HuH-7.5 (cell line): ENCODE results near the gene GGACT.
"Not testable (repeated sequence)": the region's sequence is repeated elsewhere in the genome, so short reads cannot be mapped to it uniquely, and the experiment has no call there.

Source experiments
- DNase-seq: peaks from one replicate; pipeline ENCODE4 v3.0.0; 2011; ENCODE audit warnings: low spot score

Gene GGACT

GRCh38 chr13:100600915-100601314 is 12.3 kb upstream of the GGACT start:
- DNase-seq, result no peak

GRCh38 chr13:100600461-100600860 is 11.9 kb upstream of the GGACT start:
- no peak for DNase-seq

- no peak for DNase-seq
Observed at GRCh38 chr13:100597253-100597652, 8.7 kb upstream of the GGACT start.

DNA sequence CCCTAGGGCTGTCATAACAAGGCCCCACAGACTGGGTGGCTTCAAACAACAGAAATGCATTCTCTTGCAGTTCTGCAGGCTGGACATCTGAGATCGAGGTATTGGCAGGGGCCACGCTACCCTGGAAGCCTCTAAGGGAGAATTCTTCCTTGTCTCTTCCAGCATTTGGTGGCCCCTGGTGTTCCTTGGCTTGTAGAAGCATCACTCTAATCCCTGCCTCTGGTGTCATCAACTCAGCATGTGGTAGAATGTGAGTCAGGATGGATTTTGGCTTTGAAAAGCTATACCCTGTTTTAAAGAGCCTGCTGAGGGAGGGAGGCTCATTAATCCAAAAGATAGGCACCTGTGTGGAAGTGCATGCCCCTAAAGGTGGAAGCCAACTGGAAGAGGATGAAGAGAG is 7.9 kb upstream of the GGACT start:
- no peak for DNase-seq

- no peak for DNase-seq
Observed at GRCh38 chr13:100594731-100595130, 6.1 kb upstream of the GGACT start.

- no peak for DNase-seq
Observed at GRCh38 chr13:100594255-100594654, 5.7 kb upstream of the GGACT start.

GRCh38 chr13:100589178-100589725 is 663 bp upstream of the GGACT start:
- no peak for DNase-seq

DNA sequence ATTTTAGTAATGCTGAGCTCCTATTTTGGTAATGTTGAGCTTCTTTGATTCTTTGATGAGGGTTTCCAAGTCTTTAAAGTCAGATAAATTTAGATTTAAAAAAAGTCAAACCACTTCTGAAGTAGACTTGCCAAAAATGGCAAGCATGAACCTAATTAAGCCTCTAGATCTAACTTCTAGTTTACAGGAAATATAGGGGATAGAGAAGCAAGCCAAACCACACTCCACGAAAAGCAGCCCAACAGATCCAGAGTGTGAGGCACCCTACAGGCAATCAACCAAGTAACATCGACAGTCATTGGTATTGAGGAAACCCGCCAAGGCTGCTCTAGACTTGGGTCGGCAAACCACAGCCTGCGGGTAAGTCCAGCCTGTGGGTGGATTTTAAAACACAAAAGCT is 3.7 kb downstream of the GGACT start:
- no peak for DNase-seq

- no peak for DNase-seq
Observed at GRCh38 chr13:100581504-100581903, 7.1 kb downstream of the GGACT start.

DNA sequence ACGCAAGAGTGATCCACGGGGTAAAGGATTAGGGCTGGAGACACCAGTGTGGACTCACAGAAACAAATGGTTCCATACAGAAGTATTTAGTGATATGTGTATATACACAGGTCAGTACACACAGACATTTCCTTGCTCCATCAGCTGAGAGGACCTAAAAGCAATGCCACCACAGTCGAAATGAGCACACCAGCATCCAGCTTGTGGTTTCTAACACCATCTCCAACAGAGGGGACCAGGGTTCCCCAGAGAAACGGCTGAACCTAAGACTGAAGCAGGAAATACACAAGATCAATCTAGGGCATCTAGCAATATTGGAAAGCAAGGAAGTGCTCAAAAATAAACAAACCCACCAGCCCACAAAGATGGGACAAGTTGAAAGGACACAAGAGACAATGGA is 7.6 kb downstream of the GGACT start:
- DNase-seq, result no peak

DNA sequence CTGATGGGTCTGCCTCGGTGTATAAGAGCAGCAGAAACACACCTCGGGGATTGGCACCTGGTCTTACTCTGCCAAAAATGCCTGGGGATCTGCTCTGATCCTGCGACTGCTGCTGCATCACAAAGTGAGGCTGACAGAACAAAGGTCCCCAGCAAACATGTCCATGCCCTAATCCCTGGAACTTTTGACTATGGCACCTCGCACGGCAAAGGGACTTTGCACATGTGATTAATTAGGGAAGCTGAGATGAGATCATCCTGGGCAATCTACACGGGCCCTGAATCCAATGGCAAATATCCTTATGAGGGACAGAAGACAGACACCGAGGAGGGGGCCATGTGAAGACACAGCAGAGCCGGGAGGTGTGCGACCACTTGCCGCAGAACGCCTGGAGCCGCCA is 8.5 kb downstream of the GGACT start:
- no peak for DNase-seq

DNA sequence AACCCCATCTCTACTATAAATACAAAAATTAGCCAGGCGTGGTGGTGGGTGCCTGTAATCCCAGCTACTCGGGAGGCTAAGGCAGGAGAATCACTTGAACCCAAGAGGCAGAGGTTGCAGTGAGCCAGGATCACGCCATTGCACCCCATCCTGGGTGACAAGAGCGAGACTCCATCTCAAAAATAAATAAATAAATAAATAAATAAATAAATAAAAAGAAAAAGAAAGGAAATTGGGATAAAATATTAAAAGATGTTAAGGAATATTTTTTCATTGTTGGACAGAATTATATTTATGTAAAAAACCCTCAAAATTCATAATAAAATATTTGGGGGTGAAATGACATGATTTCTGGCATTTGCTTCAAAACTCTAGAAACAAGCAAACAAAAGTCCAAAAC is 11.3 kb downstream of the GGACT start:
- not testable (repeated sequence) for DNase-seq

DNA sequence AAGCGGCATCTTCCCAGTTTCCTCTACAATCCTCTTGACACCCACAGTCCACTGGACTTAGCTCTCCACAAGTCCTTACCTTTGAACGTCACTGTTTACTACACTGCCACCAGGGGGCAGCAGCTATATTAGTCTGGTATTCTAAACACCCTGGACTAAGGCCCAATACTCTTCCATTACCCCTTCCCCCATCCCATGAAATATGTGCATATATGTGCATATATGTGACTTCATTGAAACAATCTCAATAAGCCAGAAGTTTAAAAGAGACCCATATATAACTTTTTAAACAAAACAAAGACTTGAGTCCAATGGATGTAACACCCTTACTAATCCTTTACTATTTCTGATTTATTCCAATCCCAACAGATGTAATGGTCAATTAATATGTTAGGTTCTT is 15.5 kb downstream of the GGACT start:
- no peak for DNase-seq

GRCh38 chr13:100566543-100566942 is 22.0 kb downstream of the GGACT start:
- DNase-seq, result no peak

GRCh38 chr13:100565286-100565685 is 23.3 kb downstream of the GGACT start:
- no peak for DNase-seq

GRCh38 chr13:100564444-100565223 is 24.0 kb downstream of the GGACT start:
- no peak for DNase-seq

- DNase-seq, result no peak
Observed at GRCh38 chr13:100563779-100564178, 24.8 kb downstream of the GGACT start.

- DNase-seq, result no peak
Observed at GRCh38 chr13:100561599-100562204, 26.9 kb downstream of the GGACT start.

DNA sequence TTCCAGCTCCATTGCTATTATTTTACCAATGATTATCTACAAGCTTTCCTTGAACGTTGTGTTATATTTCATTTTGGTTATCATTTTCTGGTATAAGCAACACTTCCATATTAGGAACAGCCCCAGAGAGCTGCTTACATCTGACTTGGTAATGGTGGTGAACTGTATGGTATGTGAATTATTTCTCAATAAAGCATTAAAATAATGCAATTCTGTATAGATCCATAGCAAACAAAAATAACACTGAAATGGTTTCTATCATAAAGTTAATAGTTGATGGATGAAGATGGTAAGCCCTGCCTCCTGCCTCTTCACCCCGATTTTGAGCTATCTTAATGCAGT is 27.5 kb downstream of the GGACT start:
- DNase-seq, result no peak

DNA sequence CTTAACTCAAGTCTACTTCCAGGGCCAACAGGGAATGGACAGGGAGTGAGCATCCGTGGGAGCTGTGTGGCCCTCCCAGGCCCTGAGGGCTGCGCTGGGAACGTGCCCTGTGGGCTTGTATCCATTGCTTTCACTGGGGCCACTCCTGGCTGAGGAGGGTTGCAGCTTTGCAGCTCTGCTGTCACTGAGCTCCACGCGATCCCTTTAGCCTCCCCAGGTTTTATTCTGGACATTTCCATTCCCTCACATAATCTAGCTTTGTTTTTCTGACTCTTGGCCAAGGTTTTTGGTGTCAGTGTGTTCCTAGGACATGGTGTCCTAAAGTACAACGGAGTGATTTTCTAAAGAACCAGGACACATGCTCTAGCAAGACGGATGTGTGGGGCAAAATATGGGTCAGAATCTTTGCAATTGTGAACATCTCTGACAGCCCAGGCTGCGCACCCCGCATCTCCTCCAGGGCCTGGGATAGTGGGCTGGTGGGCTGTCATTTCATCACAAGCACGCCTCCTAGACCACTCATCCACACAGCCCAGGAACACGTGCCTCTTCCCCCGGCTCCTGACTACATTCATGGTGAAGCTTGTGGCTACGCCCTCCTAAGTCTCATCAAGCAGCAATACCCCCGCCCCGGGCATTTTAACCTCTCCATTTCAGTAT is 28.0 kb downstream of the GGACT start:
- DNase-seq, result no peak

DNA sequence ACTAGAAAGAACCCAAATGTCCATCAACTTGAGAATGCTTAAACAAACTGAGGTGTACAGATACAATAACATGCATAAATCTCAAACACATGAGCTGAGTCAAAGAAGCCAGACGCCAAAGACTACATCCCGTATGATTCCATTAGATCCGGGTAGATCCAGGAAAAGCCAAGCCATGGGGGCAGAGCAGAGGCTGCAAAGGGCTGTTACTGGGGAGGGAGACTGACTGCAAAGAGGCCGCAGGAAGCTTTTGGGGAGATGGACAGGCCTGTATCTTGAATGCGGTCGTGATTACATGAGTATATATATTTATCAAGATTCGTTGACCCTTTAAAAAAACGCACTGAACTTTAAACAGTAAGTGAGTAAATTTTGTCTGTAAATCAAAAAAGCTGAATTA is 28.7 kb downstream of the GGACT start:
- no peak for DNase-seq

DNA sequence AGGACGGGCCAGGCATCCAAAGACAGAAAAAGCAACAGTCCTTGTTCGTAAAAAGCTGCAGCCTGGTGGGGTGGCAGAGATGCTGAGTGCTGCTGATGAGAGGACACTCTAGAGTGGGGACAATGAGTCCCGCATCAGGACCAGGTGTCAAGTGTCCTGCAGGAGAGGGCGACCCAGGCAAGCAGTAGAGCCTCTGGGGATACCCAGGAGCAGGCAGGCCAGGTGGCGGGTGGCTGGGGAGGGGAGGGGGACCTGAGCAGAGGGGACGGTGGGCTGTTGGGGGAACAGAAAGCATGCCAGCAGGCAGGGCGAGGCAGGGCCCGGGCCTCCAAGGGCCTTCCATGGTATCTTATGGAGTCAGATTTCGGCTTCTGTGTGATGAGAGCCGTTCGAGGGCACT is 35.8 kb downstream of the GGACT start:
- no peak for DNase-seq

DNA sequence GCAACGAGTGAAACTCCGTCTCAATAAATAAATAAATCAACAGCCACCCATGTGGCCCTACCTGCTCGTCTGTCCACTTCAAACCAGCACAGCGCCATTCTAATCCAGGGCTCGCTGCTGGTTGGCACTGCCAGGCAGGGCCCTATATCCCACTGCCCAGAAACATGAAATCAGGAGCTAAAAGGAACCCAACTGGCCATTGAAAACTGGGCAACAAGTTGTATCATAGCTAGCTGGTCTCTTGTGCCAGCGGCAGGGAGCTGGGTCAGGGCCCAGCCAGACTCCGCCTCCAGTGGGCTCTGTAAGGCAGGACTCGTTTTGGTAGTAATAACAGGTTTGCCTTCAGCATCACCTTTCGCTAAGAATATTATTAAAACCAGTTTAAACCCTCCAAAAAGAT is 39.3 kb downstream of the GGACT start:
- DNase-seq, result no peak
